DMS79 (cell line): Measurements from ENCODE around the gene YRDC.
"Not testable (repeated sequence)": the region's sequence is repeated elsewhere in the genome, so short reads cannot be mapped to it uniquely, and the experiment has no call there.

Experiments used
- DNase-seq: peaks from one replicate; lab custom pipeline; 2025; lab: John Stamatoyannopoulos, UW

YRDC gene

DNA sequence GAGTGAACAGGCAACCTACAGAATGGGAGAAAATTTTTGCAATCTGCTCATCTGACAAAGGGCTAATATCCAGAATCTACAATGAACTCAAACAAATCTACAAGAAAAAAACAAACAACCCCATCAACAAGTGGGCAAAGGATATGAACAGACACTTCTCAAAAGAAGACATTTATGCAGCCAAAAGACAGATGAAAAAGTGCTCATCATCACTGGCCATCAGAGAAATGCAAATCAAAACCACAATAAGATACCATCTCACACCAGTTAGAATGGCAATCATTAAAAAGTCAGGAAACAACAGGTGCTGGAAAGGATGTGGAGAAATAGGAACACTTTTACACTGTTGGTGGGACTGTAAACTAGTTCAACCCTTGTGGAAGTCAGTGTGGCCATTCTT, 36.6 kb downstream of the YRDC start:
- not testable (repeated sequence) for DNase-seq

DNA sequence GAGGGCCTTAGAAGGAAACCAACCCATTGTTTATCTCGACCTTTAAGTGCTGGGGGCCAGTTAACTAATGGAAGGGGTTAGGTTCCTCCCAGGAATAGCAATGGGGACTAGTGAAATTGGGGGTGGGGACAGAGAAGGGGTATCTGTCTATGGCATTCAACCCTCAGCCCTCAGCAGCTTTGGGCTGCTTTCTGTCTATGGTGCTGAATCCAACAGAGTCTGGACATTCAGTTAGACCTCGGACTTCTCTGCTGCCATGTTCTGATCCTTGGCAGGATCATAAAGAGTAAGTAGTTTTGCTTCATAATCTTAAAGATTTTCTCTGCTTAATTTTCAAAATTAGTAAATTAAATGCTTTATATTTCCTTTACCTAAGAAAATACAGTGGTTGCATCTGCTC, 40.5 kb downstream of the YRDC start:
- DNase-seq, result no peak

DNA sequence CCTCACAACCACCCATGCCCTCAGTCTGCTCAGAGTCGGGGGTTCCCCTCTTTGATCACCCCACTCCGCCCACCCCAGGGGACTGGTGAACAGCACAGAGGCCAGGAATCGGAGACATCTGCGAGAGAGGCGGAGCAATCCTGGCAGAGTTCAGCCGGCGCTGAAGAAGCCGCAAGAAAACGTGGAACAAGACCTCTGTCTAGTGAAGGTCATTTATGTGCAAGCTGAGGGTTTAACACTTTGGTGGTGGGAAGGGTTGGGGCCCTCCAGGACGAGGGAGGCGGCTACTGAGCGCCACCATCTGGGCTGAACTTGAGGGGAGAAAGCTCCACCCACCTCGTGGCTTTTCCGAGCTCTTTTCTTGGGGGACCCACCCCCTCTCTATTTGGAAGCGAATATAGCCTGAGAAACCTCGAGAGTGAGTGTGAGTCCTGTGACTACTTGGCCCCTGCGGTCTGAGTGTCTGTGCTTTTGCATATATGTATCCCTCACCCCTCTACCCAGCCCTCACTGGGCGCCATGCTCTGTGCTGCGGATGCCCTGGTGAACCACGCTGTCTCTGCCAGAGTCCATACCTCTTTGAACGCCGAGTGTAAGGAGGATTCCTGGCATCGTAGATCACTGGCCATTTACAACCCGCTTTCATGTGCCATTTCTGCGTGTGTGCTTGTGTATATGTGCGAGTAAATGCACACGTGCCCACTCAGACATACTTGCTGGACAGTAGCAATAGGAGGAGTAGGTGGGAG, 41.9 kb downstream of the YRDC start:
- no peak for DNase-seq

DNA sequence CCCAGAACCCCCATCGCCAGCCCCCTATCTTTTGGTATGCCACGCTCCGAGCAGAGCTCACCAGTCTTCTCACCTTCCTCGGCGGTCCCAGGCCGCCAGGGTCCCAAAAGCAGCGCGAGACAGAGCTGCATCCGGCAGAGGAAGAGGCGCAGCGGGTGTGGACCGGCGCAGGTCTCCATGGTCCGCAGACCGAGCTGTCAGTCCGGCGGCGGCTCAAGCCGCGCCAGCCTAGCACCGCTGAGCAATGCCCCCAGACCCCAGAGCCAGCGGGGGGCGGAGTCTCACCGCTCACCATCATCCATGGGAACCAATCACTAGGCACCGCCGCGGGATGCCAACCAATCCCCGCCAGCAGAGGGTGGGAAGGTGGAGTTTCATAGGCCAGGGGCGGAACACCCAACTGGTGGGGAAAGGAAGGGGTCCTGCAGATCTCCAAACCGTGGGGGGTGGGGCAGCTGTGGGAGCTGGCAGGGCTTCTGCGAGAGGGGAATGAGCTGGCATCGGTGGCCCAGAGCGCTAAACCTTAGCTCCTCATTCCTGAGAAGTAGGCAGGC, 43.0 kb downstream of the YRDC start, which contains the start of gene EPHA10:
Gene EPHA10, minus strand, starts transcription at position 233 of the 554 bp plus-strand sequence. Its CDS starts 54 bp downstream, at position 179.
- DNase-seq, result peak; percentile 61

DNA sequence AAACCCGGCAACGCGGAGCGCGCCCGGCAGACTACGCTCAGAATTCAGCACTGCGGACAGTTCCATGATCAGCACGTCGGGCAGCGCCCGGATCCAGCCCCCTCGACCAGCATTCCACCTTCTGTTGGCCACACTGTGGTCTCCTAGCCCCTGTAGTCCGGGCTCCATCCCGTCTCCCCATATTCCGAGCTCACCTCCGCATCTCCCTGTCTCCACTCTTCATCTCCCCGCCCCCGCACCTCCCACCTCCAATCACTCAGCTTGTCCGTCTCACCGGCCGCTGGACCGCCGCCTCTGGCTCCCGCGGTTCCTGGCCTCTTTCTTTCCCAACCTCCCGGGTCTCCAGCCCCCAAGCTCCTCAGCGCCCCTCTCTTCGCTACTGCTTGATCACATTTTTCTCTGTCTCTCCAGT, 43.6 kb downstream of the YRDC start:
- no peak for DNase-seq

DNA sequence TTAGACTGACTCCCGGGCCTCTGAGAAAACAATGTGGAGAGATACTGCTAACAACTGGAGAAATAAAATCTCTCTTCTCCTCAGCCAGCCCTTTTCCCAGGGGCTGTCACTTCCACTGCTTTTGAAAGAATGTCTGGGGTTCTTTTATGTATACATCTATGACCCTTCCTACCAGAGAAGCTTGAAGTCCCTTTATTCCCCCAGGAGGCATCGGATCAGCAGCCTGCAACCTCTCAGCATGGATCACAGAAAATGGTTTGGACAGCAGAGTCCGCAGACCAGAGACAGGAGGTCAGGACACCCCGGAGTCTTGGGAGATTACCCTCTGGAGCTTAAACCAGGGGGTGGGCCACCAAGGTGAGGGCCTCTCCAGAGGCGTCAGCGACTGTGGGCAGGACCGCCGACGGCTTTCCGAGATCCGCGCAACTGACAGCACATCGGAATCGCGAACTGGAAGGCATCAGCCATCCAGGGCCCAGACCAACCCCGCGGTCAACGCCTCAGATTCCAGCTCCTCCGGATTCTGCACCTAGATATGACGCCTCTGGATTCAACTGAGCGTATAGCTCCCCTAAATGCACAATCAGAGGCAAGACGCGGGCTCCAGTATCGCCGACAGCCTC, 44.1 kb downstream of the YRDC start:
- DNase-seq, result no peak

DNA sequence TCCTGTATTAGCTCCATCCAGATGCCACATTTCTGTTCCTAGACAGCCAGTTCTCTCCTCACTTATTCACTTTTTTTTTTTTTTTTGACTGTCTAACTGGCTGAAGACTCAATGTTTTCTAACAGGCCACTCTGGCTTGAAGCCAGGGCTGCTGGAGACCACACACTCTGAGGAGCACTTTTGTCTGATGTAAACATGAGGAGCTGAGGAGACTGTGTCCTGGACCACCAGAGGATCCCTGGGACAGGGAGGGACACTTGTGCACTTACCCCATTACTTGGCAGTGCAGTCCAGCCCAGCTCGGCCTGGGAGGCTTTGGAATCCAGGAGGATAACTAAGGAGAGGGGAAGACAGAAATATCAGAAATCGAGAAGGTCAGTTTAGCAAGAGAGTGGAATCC, 45.5 kb downstream of the YRDC start:
- no peak for DNase-seq

DNA sequence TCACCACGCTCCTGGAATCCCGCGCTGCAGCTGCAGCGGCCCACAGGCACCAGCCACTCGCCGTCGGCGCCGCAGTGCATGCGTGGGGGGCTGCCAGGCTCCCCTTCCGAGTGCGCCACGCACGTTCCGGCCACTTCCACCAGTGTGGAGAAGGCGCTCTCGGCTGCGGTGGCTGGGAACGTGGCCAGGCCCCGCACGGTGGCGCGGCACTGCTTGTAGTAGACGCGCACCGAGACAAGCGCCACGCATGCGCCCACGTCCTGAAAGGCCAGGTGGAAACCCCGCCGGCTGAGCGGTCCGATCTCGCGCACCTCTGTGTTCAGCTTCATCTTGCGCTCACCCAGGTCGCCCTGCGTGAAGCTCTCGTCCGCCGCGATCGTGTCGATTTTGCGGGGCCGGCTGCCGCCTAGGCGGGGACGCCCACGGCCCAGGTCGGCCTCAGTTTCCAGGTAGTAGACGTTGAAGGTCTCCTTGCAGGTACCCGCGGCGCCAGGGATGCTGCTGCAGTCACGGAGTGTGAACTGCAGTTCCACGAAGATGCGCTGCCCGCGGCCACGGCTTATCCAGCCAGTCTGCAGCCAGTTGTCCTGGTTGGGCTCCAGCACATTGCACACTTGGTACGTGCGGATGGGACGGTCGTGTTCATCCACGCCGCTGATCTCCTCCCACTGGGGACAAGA, 46.5 kb downstream of the YRDC start:
- no peak for DNase-seq

DNA sequence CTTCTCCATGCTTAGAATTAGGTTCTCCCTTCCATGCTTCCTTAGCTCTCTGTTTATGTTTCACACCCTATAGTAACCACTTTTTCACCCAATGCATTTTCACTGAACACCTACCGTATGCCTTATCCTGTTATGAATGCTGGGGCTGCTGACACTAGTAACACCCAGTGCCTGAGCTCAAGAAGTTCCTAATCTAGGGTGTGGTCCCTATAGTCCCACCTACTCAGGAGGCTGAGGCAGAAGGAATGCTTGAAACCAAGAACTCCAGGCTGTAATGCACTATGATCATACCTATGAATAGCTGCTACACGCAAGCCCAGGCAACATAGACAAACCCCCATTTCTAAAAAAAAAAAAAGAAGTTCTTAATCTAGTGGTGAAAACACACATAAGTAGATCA, 48.6 kb downstream of the YRDC start:
- no peak for DNase-seq

DNA sequence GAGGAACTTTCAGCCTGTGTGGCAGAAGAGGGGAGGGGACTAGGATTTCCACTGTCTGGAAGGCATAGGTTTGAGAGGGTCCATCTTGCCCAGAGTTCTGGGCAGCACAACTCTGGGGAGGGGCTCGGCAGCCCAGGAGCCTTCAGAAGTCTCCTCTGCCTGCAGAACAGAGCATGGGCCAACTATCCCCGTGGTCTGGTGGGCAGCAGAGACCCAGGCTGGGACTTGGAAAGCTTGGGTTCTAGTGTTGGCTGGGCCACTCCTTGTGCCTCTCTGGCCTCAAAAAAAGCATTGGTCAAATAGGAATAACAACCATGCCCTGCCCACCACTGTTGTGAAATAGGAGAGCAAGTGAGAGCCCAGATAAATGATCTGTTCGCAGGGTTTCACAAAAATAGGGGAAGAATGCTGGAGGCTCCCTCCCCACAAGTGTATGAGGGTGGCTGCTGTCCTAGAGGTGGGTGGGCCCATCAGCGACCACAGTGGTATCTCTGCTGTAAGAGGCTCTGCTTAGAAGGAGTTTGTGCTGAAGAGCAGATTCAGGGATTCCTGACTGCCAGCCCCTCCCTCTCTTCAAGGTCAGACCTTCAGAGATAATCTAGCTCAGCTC, 52.0 kb downstream of the YRDC start:
- DNase-seq, result no peak

DNA sequence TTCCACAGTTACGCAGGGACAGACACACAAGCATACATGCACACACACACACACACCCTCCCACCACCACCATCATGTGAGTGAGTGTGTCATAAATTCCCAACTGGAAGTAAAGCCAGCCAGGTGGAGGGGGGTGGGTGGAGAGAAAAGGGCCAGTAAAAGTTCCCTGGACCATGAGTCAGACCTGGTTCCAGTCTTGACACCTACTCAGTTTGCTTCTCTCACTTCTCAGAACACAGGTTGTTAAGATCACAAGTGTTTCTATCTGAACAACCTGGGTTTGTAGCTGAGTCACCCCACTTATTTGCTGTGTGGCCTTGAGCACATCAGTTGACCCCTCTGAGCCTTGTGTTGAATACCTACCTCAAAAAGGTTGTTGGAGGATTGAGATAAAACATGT, 52.7 kb downstream of the YRDC start:
- no peak for DNase-seq

DNA sequence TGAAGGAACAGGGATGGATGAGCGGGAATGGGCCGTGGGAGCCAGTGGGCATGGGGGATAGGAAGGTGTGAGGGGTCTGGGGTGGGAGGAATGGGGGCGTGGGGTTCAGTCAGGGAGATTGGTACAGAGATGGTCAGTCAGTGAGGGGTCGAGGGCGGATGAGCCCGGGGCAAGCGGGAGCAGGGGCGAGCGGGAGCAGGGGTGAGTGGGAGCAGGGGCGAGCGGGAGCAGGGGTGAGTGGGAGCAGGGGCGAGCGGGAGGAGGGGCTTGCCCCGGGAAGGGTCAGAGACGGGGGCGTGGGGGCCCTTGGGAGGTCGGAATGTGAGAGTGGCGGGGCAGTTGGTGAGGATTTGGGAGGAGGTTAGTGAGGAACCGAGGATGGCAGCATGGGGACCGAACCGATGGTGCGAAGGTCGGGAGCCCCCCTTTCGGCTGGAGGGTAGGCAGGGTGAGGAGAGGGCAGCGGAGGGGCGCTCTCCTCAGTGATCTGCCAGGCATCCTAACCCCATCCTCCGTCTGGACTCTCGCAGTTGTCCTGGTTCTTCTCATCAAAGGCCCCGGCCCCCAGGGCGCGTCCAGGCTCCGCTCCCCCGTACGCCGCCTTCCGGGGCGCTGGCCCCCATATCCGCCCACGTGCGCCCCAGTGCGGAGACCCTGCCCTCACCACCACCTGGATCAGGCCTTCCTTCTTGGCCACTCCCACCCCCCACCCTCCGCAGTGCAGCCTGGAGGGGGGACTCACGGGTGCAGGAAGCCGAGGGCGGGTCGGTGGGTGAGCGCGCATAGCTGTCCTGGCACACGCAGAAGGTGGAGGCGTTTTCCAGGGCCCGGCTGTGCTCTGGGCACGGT, 54.3 kb downstream of the YRDC start:
- DNase-seq, result no peak
